ENCODE data around the gene PITRM1. TPM values are rescaled to one million over a fixed set of nuclear protein-coding genes. Genes with fewer than 3 reads are reported as not detected.
"Not testable (repeated sequence)": the region's sequence is repeated elsewhere in the genome, so short reads cannot be mapped to it uniquely, and the experiment has no call there.

Gene PITRM1
- total and polyA plus RNA-seq, 4 donors = 26.9 to 126 (median 97.7) TPM

DNA sequence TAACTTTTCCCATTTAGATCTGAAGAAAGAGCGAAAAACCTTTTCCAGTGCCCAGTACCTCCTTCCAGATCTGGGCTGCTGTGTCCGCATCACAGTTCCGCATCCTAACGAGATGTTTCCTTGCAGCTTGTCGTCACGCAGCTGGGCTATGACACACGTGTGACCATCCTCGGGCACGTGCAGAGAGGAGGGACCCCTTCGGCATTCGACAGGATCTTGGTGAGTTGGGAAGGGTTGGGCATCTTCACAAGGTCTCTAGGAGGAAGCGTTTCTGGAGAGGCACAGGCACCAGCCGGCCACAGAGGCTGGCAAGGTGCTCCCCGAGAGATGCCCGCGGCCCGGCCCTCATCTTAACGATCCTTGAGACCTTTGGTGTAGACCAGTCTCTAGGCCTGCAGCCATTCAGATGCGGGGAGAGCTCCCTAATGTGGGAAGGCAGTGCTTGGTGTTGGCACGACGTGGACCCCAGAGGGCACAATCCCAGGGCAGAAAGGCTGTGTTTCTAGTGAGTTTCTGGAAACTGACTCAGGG is 63.9 kb downstream of the PITRM1 start:
- Histone ChIP-seq H3K27ac (ENCODE audit: low read depth in 1 of 2, low read length in 2 of 2) (no peak overlapping the region), H3K9me3 (ENCODE audit: control insufficient read depth, low read length) (no peaks in the 10 kb centered on the region), H3K27me3 (ENCODE audit: control insufficient read depth in 1 of 2, insufficient read depth in 2 of 2, low read length in 1 of 2) (no peaks in the 10 kb centered on the region), H3K36me3 (ENCODE audit: control insufficient read depth in 1 of 2, insufficient read depth in 2 of 2, low read length in 1 of 2) (peaks cover 0 to 8% of the 10 kb centered on the region in 2 donors), H3K4me1 (ENCODE audit: control insufficient read depth in 1 of 2, insufficient read depth in 2 of 2, low read length in 2 of 2) (no peaks in the 10 kb centered on the region), H3K4me3 (ENCODE audit: low read length in 2 of 2) (no peak overlapping the region)
- DNase-seq (no peak), ATAC-seq (ENCODE audit: low FRiP score) (no peak)
- intact Hi-C loops (cut with DNase I) = loop anchor here in 1 of 2 donors (5.0 kb wide), 1 partner anchor 41 kb away; the partner anchor contains the start of gene PFKP
- WGBS, 2 donors = 96% methylated on average over 21 of the region's 21 CpGs

DNA sequence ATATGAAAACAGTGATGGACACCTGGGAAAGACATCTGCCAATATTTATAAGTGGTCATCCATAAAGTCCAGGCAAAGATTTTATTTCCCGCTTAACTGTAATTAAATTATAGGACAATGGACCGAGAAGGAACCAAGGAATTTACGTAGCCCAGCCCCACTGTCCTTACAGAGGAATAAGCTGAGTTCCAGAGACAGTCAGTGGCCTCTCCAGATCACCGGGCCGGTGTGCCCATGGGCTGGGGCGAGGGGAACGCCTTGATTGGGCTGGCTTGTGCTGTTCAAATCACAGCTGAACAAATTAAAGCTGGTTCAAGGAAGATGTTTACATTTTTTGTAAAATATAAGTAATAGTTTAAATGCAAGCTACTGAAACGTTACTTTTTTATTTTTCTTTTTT is 64.5 kb downstream of the PITRM1 start:
- intact Hi-C loops (cut with DNase I) = loop anchor here in 1 of 2 donors (5.0 kb wide), 1 partner anchor 41 kb away; the partner anchor contains the start of gene PFKP

DNA sequence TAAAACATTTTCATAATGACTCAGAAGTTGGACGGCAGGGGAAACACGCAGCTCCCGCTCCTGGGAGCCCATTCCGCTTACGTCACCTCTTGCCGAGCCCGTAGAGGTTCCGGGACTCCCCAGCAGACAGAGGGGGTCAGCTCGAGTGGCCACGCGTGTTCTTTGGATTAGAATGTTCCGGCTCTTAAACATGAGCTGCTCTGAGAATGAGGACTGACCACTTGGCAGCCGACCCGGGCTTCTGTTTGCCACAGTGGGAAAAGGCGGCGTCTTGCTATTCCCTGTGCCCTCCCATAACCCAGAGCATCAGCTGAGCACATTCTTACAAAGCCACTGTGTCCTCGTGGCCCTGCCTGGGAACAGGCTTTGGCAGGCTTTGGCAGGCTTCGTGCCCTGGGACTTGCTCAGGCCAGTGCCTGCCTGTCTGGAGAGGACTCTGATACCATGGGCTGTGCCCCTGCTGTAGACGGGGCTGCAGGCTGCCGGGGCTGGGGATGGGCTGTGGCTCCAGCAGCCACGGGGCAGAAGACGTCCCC is 65.1 kb downstream of the PITRM1 start:
- 1 to 5% methylated on average over 22 of the region's 22 CpGs for WGBS, 2 donors
- Histone ChIP-seq H3K27ac (ENCODE audit: low read depth in 1 of 2, low read length in 2 of 2) (peak overlapping the region; percentile 63 to 66), H3K27me3 (ENCODE audit: control insufficient read depth in 1 of 2, insufficient read depth in 2 of 2, low read length in 1 of 2) (no peaks in the 10 kb centered on the region), H3K9me3 (ENCODE audit: control insufficient read depth, low read length) (no peaks in the 10 kb centered on the region), H3K4me3 (ENCODE audit: low read length in 2 of 2) (no peak overlapping the region), H3K4me1 (ENCODE audit: control insufficient read depth in 1 of 2, insufficient read depth in 2 of 2, low read length in 2 of 2) (no peaks in the 10 kb centered on the region), H3K36me3 (ENCODE audit: control insufficient read depth in 1 of 2, insufficient read depth in 2 of 2, low read length in 1 of 2) (peaks cover 0 to 2% of the 10 kb centered on the region in 2 donors)
- peak; percentile 90 for ATAC-seq (ENCODE audit: low FRiP score)
- peak; percentile 94 to 96 for DNase-seq
- intact Hi-C loops (cut with DNase I) = loop anchor here in 1 of 2 donors (5.0 kb wide), 1 partner anchor 40 kb away; the partner anchor contains the start of gene PFKP

More for the DNA sequence above, 64.5 kb downstream of the PITRM1 start:
- Histone ChIP-seq H3K4me3 (ENCODE audit: low read length in 2 of 2) (no peak overlapping the region), H3K36me3 (ENCODE audit: control insufficient read depth in 1 of 2, insufficient read depth in 2 of 2, low read length in 1 of 2) (peaks cover 0 to 3% of the 10 kb centered on the region in 2 donors), H3K4me1 (ENCODE audit: control insufficient read depth in 1 of 2, insufficient read depth in 2 of 2, low read length in 2 of 2) (no peaks in the 10 kb centered on the region), H3K27me3 (ENCODE audit: control insufficient read depth in 1 of 2, insufficient read depth in 2 of 2, low read length in 1 of 2) (no peaks in the 10 kb centered on the region), H3K9me3 (ENCODE audit: control insufficient read depth, low read length) (no peaks in the 10 kb centered on the region), H3K27ac (ENCODE audit: low read depth in 1 of 2, low read length in 2 of 2) (peak overlapping the region; percentile 63 to 73)
- 66 to 67% methylated on average over 8 of the region's 8 CpGs for WGBS, 2 donors
- peak in 1 of 2 donors; percentile 35 for DNase-seq
- no peak for ATAC-seq (ENCODE audit: low FRiP score)

DNA sequence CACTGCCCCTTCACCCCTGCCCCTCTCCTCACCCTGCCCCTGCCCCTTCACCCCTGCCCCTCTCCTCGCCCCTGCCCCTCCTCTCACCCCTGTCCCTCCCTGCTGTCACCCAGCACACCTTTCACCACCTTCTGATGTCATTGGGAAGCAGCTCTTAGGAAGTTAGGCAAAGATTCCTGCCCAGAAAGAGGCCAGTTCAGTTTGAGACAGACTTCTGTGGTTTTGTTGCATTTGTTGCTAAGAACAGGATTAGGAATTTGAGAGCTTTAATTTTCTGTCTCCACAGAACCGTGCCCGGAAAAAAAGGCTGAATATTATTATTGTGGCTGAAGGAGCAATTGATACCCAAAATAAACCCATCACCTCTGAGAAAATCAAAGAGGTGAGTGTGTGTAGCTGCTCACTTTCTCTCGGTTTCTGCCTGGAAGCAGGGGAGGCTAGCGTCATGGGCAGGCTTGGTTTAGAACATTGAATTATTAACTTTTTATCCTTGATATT is 65.6 kb downstream of the PITRM1 start:
- Histone ChIP-seq H3K9me3 (ENCODE audit: control insufficient read depth, low read length) (no peaks in the 10 kb centered on the region), H3K27me3 (ENCODE audit: control insufficient read depth in 1 of 2, insufficient read depth in 2 of 2, low read length in 1 of 2) (no peaks in the 10 kb centered on the region), H3K27ac (ENCODE audit: low read depth in 1 of 2, low read length in 2 of 2) (peak overlapping the region; percentile 73 to 97), H3K4me1 (ENCODE audit: control insufficient read depth in 1 of 2, insufficient read depth in 2 of 2, low read length in 2 of 2) (no peaks in the 10 kb centered on the region), H3K4me3 (ENCODE audit: low read length in 2 of 2) (no peak overlapping the region), H3K36me3 (ENCODE audit: control insufficient read depth in 1 of 2, insufficient read depth in 2 of 2, low read length in 1 of 2) (peaks cover 0 to 2% of the 10 kb centered on the region in 2 donors)
- intact Hi-C loops (cut with DNase I) = loop anchor here in 1 of 2 donors (5.0 kb wide), 1 partner anchor 40 kb away; the partner anchor contains the start of gene PFKP
- DNase-seq = peak in 1 of 2 donors; percentile 34
- no peak for ATAC-seq (ENCODE audit: low FRiP score)
- WGBS, 2 donors = 18 to 19% methylated on average over 5 of the region's 5 CpGs

- ATAC-seq (ENCODE audit: low FRiP score); H3K4me1 ChIP-seq (ENCODE audit: control insufficient read depth in 1 of 2, insufficient read depth in 2 of 2, low read length in 2 of 2): not testable (repeated sequence)
- intact Hi-C loops (cut with DNase I) = loop anchor here in 1 of 2 donors (5.0 kb wide), 1 partner anchor 39 kb away; the partner anchor contains the start of gene PFKP
Measured at GRCh38 chr10:3106328-3106727, 66.3 kb downstream of the PITRM1 start.

GRCh38 chr10:3105905-3106304 is 66.7 kb downstream of the PITRM1 start:
- Histone ChIP-seq H3K4me1 (ENCODE audit: control insufficient read depth in 1 of 2, insufficient read depth in 2 of 2, low read length in 2 of 2) (no peaks in the 10 kb centered on the region), H3K36me3 (ENCODE audit: control insufficient read depth in 1 of 2, insufficient read depth in 2 of 2, low read length in 1 of 2) (peaks cover 0 to 2% of the 10 kb centered on the region in 2 donors), H3K4me3 (ENCODE audit: low read length in 2 of 2) (no peak overlapping the region), H3K27me3 (ENCODE audit: control insufficient read depth in 1 of 2, insufficient read depth in 2 of 2, low read length in 1 of 2) (no peaks in the 10 kb centered on the region), H3K9me3 (ENCODE audit: control insufficient read depth, low read length) (no peaks in the 10 kb centered on the region), H3K27ac (ENCODE audit: low read depth in 1 of 2, low read length in 2 of 2) (peak overlapping the region in 1 of 2 donors; percentile 25)
- WGBS, 2 donors = 87 to 90% methylated on average over 12 to 17 of the region's 20 CpGs
- ATAC-seq (ENCODE audit: low FRiP score) = no peak
- peak in 1 of 2 donors; percentile 42 for DNase-seq
- intact Hi-C loops (cut with DNase I) = loop anchor here in 1 of 2 donors (5.0 kb wide), 1 partner anchor 39 kb away; the partner anchor contains the start of gene PFKP

More at GRCh38 chr10:3106328-3106727, 66.3 kb downstream of the PITRM1 start:
- not testable (repeated sequence) for H3K9me3 ChIP-seq (ENCODE audit: control insufficient read depth, low read length); H3K27me3 ChIP-seq (ENCODE audit: control insufficient read depth in 1 of 2, insufficient read depth in 2 of 2, low read length in 1 of 2); H3K27ac ChIP-seq (ENCODE audit: low read depth in 1 of 2, low read length in 2 of 2); H3K36me3 ChIP-seq (ENCODE audit: control insufficient read depth in 1 of 2, insufficient read depth in 2 of 2, low read length in 1 of 2); H3K4me3 ChIP-seq (ENCODE audit: low read length in 2 of 2)
- DNase-seq = peak in 1 of 2 donors; percentile 40
- WGBS, 2 donors = 82 to 100% methylated on average over 4 to 6 of the region's 10 CpGs

GRCh38 chr10:3105166-3105565 is 67.4 kb downstream of the PITRM1 start:
- Histone ChIP-seq H3K4me3 (ENCODE audit: low read length in 2 of 2) (no peak overlapping the region), H3K36me3 (ENCODE audit: control insufficient read depth in 1 of 2, insufficient read depth in 2 of 2, low read length in 1 of 2) (no peaks in the 10 kb centered on the region), H3K9me3 (ENCODE audit: control insufficient read depth, low read length) (no peaks in the 10 kb centered on the region), H3K4me1 (ENCODE audit: control insufficient read depth in 1 of 2, insufficient read depth in 2 of 2, low read length in 2 of 2) (no peaks in the 10 kb centered on the region), H3K27ac (ENCODE audit: low read depth in 1 of 2, low read length in 2 of 2) (peak overlapping the region; percentile 5 to 20), H3K27me3 (ENCODE audit: control insufficient read depth in 1 of 2, insufficient read depth in 2 of 2, low read length in 1 of 2) (no peaks in the 10 kb centered on the region)
- 87 to 90% methylated on average over 20 of the region's 20 CpGs for WGBS, 2 donors
- ATAC-seq (ENCODE audit: low FRiP score) = no peak
- DNase-seq = peak in 1 of 2 donors; percentile 47
- intact Hi-C loops (cut with DNase I) = loop anchor here in 1 of 2 donors (5.0 kb wide), 1 partner anchor 38 kb away; the partner anchor contains the start of gene PFKP

DNA sequence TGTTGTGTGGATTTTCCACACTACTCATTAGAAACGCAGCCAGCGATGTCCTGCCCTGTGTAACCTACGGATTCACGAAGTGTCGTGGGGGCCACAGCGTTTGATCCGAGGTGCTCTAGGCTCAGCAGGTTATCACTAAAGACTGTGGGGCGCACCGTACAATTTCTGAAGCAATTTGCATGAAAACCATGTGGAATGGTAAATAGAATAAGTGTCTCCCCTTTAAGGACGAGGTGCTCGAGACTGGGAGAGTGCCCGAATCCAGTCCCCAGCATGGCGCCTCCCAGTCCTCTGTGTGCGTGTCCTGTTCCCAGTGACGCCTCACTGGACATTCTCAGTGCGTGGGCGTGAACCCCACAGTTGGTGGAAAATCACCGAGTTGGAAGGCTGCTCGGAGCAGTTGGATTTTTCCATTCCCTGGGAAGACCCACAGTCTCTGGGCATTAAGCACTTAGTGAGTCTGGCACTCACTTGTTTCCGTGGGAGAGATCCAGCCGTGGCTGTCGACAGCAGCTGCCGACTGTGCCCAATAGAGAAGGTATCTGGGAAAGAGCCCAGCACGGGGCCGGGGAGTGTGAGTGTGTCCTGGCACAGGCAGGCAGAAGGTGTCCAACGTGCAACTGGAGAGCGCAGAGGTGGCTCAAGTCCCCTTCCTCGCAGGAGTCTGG is 68.2 kb downstream of the PITRM1 start:
- peak in 1 of 2 donors; percentile 74 for DNase-seq
- Histone ChIP-seq H3K9me3 (ENCODE audit: control insufficient read depth, low read length) (no peaks in the 10 kb centered on the region), H3K27me3 (ENCODE audit: control insufficient read depth in 1 of 2, insufficient read depth in 2 of 2, low read length in 1 of 2) (no peaks in the 10 kb centered on the region), H3K4me3 (ENCODE audit: low read length in 2 of 2) (no peak overlapping the region), H3K27ac (ENCODE audit: low read depth in 1 of 2, low read length in 2 of 2) (peak overlapping the region; percentile 5 to 20), H3K4me1 (ENCODE audit: control insufficient read depth in 1 of 2, insufficient read depth in 2 of 2, low read length in 2 of 2) (no peaks in the 10 kb centered on the region), H3K36me3 (ENCODE audit: control insufficient read depth in 1 of 2, insufficient read depth in 2 of 2, low read length in 1 of 2) (peaks cover 0 to 2% of the 10 kb centered on the region in 2 donors)
- WGBS, 2 donors = 32 to 35% methylated on average over 28 of the region's 28 CpGs
- intact Hi-C loops (cut with DNase I) = no loop called here
- ATAC-seq (ENCODE audit: low FRiP score) = no peak
